Measurements from ENCODE around the gene INAFM2. TPM values are rescaled to one million over a fixed set of nuclear protein-coding genes. Genes with fewer than 3 reads are reported as not detected.

The INAFM2 gene
- total and polyA plus RNA-seq, 9 of the 15 experiments (the other 6 are each of a cell fraction or from before 2014, with no cell fraction given), result 11.8 to 43.1 (median 27.2) TPM

- 0 out of 4 replicates have a peak, but pooled peaks of 1 of the 2 experiments have one; percentile 38 for TF ChIP-seq ZMIZ1 (IDR thresholded peaks at IDR 0.05; ENCODE audit: low read depth in 2 of 2, low read length in 2 of 2)
- no peak for TF ChIP-seq MCM5 (IDR thresholded peaks at IDR 0.05; ENCODE audit: low read depth)
- TF ChIP-seq ZFX (CRISPR knock-in tag; IDR thresholded peaks at IDR 0.05), result peak; percentile 40; the same call in 1 of the 2 replicates
- TF ChIP-seq SOX6 (IDR thresholded peaks at IDR 0.05), result peak; percentile 47; the same call in 1 of the 2 replicates
- peak in 1 of 2 experiments; percentile 98; a peak in 2 of 4 replicates for TF ChIP-seq MLLT1 (IDR thresholded peaks at IDR 0.05)
- no peak for TF ChIP-seq HDAC6 (IDR thresholded peaks at IDR 0.05; ENCODE audit: low read depth, low read length)
- TF ChIP-seq ATF3 (IDR thresholded peaks at IDR 0.05), result no peak
- TF ChIP-seq ATF3 (CRISPR knock-in tag; conservative IDR thresholded peaks at IDR 0.05), result no peak
- 0 out of 4 replicates have a peak, but pooled peaks of 1 of the 2 experiments have one; percentile 22 for TF ChIP-seq MNT (conservative IDR thresholded peaks at IDR 0.05)
- TF ChIP-seq RFX1 (IDR thresholded peaks at IDR 0.05), result no peak
- no peak for TF ChIP-seq GMEB1 (CRISPR knock-in tag; IDR thresholded peaks at IDR 0.05)
- 0 out of 4 replicates have a peak, but pooled peaks of 1 of the 2 experiments have one; percentile 80 for TF ChIP-seq TBL1XR1 (IDR thresholded peaks at IDR 0.05; ENCODE audit: low read length in 2 of 2)
- peak; percentile 100 for TF ChIP-seq XRCC5 (IDR thresholded peaks at IDR 0.05; ENCODE audit: low read depth, low read length)
Measured at GRCh38 chr15:40274350-40275274, 48.9 kb upstream of the INAFM2 start (continued).

Measured in K562 (cell line).